ENCODE data around the gene XYLT1. TPM values are rescaled to one million over a fixed set of nuclear protein-coding genes. Genes with fewer than 3 reads are reported as not detected.

XYLT1 gene
- total and polyA plus RNA-seq, 12 donors, result 0.29 to 4.0 (median 1.6) TPM

DNA sequence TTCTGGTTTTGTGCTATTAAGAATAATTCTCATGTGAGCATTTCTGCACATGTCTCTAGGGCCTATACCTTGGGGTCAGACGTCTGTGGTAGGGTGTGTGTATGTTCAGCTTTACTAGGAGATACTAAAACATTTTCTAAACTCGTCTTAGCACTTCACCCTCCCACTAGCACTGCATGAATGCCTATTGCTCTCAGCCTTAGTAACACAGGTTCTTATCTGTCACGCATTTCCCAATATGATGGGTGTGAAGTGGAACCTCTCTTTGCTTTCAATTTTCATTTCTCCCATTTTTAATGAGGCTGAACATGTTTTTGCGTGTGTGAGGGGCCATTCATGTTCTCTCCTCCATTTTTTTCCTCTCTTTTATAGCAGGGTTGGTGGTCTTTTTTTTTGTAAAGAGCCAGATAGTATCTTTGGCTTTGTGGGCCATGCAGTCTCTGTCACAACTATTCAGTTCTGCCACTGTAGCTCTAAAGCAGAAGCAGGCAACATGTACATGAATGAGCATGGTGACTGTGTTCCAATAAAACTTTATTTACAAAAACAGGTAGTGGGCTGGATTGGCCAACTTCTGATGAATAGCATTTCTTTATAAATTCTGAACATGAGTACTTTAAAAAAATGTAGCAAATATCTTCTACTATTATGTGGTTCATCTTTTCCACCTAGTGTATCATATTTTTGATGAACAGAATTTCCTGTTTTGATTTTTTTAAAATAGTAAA is 354.0 kb downstream of the XYLT1 start:
- no peak for DNase-seq
- H3K4me3 ChIP-seq, result no peak overlapping the region
- H3K9me3 ChIP-seq, result no peaks in the 10 kb centered on the region
- no peak for ATAC-seq
- intact Hi-C loops (cut with DNase I), result loop anchor here in 1 of 10 donors (10.0 kb wide), 1 partner anchor 62 kb away; no protein-coding TSS in a partner anchor
- H3K36me3 ChIP-seq, result no peaks in the 10 kb centered on the region
- no peak overlapping the region for H3K27ac ChIP-seq
- no peaks in the 10 kb centered on the region for H3K4me1 ChIP-seq
- TF ChIP-seq, protein P1, sequence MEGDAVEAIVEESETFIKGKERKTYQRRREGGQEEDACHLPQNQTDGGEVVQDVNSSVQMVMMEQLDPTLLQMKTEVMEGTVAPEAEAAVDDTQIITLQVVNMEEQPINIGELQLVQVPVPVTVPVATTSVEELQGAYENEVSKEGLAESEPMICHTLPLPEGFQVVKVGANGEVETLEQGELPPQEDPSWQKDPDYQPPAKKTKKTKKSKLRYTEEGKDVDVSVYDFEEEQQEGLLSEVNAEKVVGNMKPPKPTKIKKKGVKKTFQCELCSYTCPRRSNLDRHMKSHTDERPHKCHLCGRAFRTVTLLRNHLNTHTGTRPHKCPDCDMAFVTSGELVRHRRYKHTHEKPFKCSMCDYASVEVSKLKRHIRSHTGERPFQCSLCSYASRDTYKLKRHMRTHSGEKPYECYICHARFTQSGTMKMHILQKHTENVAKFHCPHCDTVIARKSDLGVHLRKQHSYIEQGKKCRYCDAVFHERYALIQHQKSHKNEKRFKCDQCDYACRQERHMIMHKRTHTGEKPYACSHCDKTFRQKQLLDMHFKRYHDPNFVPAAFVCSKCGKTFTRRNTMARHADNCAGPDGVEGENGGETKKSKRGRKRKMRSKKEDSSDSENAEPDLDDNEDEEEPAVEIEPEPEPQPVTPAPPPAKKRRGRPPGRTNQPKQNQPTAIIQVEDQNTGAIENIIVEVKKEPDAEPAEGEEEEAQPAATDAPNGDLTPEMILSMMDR (IDR thresholded peaks at IDR 0.05), result no peak
- WGBS, 2 donors, result 85 to 89% methylated on average over 4 of the region's 4 CpGs
- no peaks in the 10 kb centered on the region for H3K27me3 ChIP-seq

- TF ChIP-seq, protein P1 (IDR thresholded peaks at IDR 0.05), result no peak
- no peaks in the 10 kb centered on the region for H3K9me3 ChIP-seq
These were observed 361.3 kb downstream of the XYLT1 start for GRCh38 chr16:17109413-17109812.

GRCh38 chr16:17108596-17108995 is 362.2 kb downstream of the XYLT1 start:
- H3K9me3 ChIP-seq, result no peaks in the 10 kb centered on the region
- DNase-seq (no peak), ATAC-seq (no peak)
- no peaks in the 10 kb centered on the region for H3K36me3 ChIP-seq
- H3K27me3 ChIP-seq, result peaks cover 0 to 3% (median 0%) of the 10 kb centered on the region in 7 donors
- intact Hi-C loops (cut with DNase I), result loop anchor here in 1 of 10 donors (10.0 kb wide), 1 partner anchor 896 kb away; no protein-coding TSS in a partner anchor
- H3K4me3 ChIP-seq, result no peak overlapping the region
- H3K27ac ChIP-seq, result no peak overlapping the region
- 88 to 91% methylated on average over 17 of the region's 17 CpGs for WGBS, 2 donors
- H3K4me1 ChIP-seq, result no peaks in the 10 kb centered on the region
- TF ChIP-seq, protein P1 (IDR thresholded peaks at IDR 0.05), result no peak

More at GRCh38 chr16:17109413-17109812, 361.3 kb downstream of the XYLT1 start:
- Histone ChIP-seq H3K36me3 (no peaks in the 10 kb centered on the region), H3K27me3 (no peaks in the 10 kb centered on the region), H3K4me1 (no peaks in the 10 kb centered on the region), H3K27ac (no peak overlapping the region), H3K4me3 (no peak overlapping the region)
- DNase-seq (no peak), ATAC-seq (no peak)
- intact Hi-C loops (cut with DNase I), result loop anchor here in 1 of 10 donors (10.0 kb wide), 1 partner anchor 895 kb away; no protein-coding TSS in a partner anchor

- no peak overlapping the region for H3K27ac ChIP-seq
- intact Hi-C loops (cut with DNase I), result loop anchor here in 1 of 10 donors (10.0 kb wide), 1 partner anchor 897 kb away; no protein-coding TSS in a partner anchor
- DNase-seq, result no peak
- no peaks in the 10 kb centered on the region for H3K4me1 ChIP-seq
- H3K9me3 ChIP-seq, result no peaks in the 10 kb centered on the region
- peaks cover 0 to 7% (median 0%) of the 10 kb centered on the region in 7 donors for H3K27me3 ChIP-seq
- no peak overlapping the region for H3K4me3 ChIP-seq
- no peak for ATAC-seq
- no peaks in the 10 kb centered on the region for H3K36me3 ChIP-seq
- WGBS, 2 donors, result 87 to 92% methylated on average over 8 of the region's 8 CpGs
- TF ChIP-seq, protein P1 (IDR thresholded peaks at IDR 0.05), result no peak
These were observed 363.3 kb downstream of the XYLT1 start for GRCh38 chr16:17107450-17107849.

Measured in heart right ventricle (tissue), 16 donors.